ENCODE measurements around the gene PBRM1. TPM values are rescaled to one million over a fixed set of nuclear protein-coding genes. Genes with fewer than 3 reads are reported as not detected.

Gene PBRM1
- total and polyA plus RNA-seq, 2 donors (not counting 3 experiments of a cell fraction or from before 2014, with no cell fraction given), result 26.7 to 87.1 TPM

- CTCF ChIA-PET, result no interaction called here
- dilution Hi-C loops (cut with MboI; ENCODE audit: extremely low pct_ligation_motif_present, low sequenced_read_pairs), result no loop called here
- intact Hi-C loops (cut with micrococcal nuclease), result no loop called here
Observed at GRCh38 chr3:52547143-52547542, 138.6 kb downstream of the PBRM1 start.

More at GRCh38 chr3:52547143-52547542, 138.6 kb downstream of the PBRM1 start:
- peaks cover 11 to 13% of the 10 kb centered on the region in 2 experiments for H3K36me3 ChIP-seq (ENCODE audit: control insufficient read depth in 2 of 2, extremely low read depth in 1 of 2, insufficient read depth in 2 of 2, low read length in 2 of 2)
- H3K79me2 ChIP-seq (ENCODE audit: control insufficient read depth, insufficient read depth, low read length), result peaks cover 3% of the 10 kb centered on the region
- no peak overlapping the region for H3K4me3 ChIP-seq (replicated peaks in 1 of 3; ENCODE audit: insufficient read depth in 1 of 3, low read depth in 1 of 3, low read length in 3 of 3)
- DNase-seq (ENCODE audit: low read depth, low spot score), result no peak
- BruUV-seq (replicated peaks), result no TSS peak
- H3K4me2 ChIP-seq (ENCODE audit: insufficient read depth, low read length), result no peak overlapping the region
- H3K9me3 ChIP-seq (replicated peaks; ENCODE audit: control insufficient read depth, insufficient read depth, low read length), result no peaks in the 10 kb centered on the region
- H3K27me3 ChIP-seq (ENCODE audit: control insufficient read depth in 2 of 2, insufficient read depth in 2 of 2, low read length in 2 of 2), result no peaks in the 10 kb centered on the region
- H3K27ac ChIP-seq (ENCODE audit: insufficient read depth, low read depth, low read length), result no peak overlapping the region
- no peak overlapping the region for H3K9ac ChIP-seq (replicated peaks; ENCODE audit: extremely low read depth, insufficient read depth, low read length)
- FAIRE-seq, result no peak
- H3K9me1 ChIP-seq (replicated peaks; ENCODE audit: control insufficient read depth, extremely low read depth, insufficient read depth, low read length), result no peaks in the 10 kb centered on the region
- POLR2A ChIA-PET, result no interaction called here
- H3K4me1 ChIP-seq (ENCODE audit: control insufficient read depth, extremely low read depth, insufficient read depth, low read length), result no peaks in the 10 kb centered on the region
- TF ChIP-seq MYC (IDR thresholded peaks at IDR 0.05; ENCODE audit: low read depth, low read length) (no peak), MAX (IDR thresholded peaks at IDR 0.05; ENCODE audit: insufficient read depth, insufficient read length) (no peak), FOS (IDR thresholded peaks at IDR 0.05; ENCODE audit: borderline replicate concordance, insufficient read depth, low read length) (no peak), POLR2AphosphoS5 (IDR thresholded peaks at IDR 0.05; ENCODE audit: insufficient read depth, low read depth, low read length) (no peak), POLR2A (IDR thresholded peaks at IDR 0.05; ENCODE audit: low read depth, low read length) (no peak), JUN (IDR thresholded peaks at IDR 0.05; ENCODE audit: borderline replicate concordance, insufficient read depth, insufficient read length, low read depth) (no peak), GATA2 (IDR thresholded peaks at IDR 0.05; ENCODE audit: insufficient read depth, insufficient read length, low read depth, low read length) (no peak), EZH2 (IDR thresholded peaks at IDR 0.05; ENCODE audit: borderline replicate concordance, low read depth, low read length, severe bottlenecking) (no peak), CTCF (IDR thresholded peaks at IDR 0.05; ENCODE audit: extremely low read depth in 1 of 2, insufficient read depth in 1 of 2, low read depth in 1 of 2, low read length in 2 of 2) (no peak)
- H2AFZ ChIP-seq (ENCODE audit: low read depth, low read length), result no peak overlapping the region
- H4K20me1 ChIP-seq (replicated peaks; ENCODE audit: control insufficient read depth, extremely low read depth, insufficient read depth, low read length), result no peaks in the 10 kb centered on the region
